Neural progenitor cell (in vitro differentiated cells): Measurements from ENCODE around the gene MGME1. TPM values are rescaled to one million over a fixed set of nuclear protein-coding genes. Genes with fewer than 3 reads are reported as not detected.

ENCODE experiments used
- DNase-seq: peaks from one replicate; pipeline ENCODE4 v3.0.0-alpha.2; 2016; ENCODE audit warnings: low spot score
- H2AFZ ChIP-seq: fragments of 200-600 bp; sonication (generic); replicated peaks from 2 replicates; pipeline ENCODE4 v1.6.1; 2016; ENCODE audit warnings: antibody characterized with exemption
- H3F3A ChIP-seq: fragments of 200-600 bp; sonication (generic); 2 replicates; pipeline ENCODE4 v1.6.1; 2016; ENCODE audit warnings: antibody characterized with exemption, low read depth
- H3K27ac ChIP-seq: fragments of 200-600 bp; sonication (generic); 2 replicates; pipeline ENCODE4 v1.5.1; 2016; ENCODE audit warnings: mild to moderate bottlenecking
- H3K27me3 ChIP-seq: fragments of 200-600 bp; sonication (generic); 2 replicates; pipeline ENCODE4 v1.6.1; 2016; ENCODE audit warnings: mild to moderate bottlenecking, moderate library complexity
- H3K36me3 ChIP-seq: fragments of 200-600 bp; sonication (generic); 2 replicates; pipeline ENCODE4 v1.5.1; 2016
- H3K4me1 ChIP-seq: fragments of 200-600 bp; sonication (generic); 2 replicates; pipeline ENCODE4 v1.6.1; 2016; ENCODE audit warnings: mixed run types
- H3K4me2 ChIP-seq: fragments of 200-600 bp; sonication (generic); 2 replicates; pipeline ENCODE4 v1.6.1; 2016
- H3K4me3 ChIP-seq: fragments of 200-600 bp; sonication (generic); 2 replicates; pipeline ENCODE4 v1.5.1; 2016
- H3K79me2 ChIP-seq: fragments of 200-600 bp; sonication (generic); 2 replicates; pipeline ENCODE4 v1.6.1; 2016; ENCODE audit warnings: low read depth
- H3K9ac ChIP-seq: fragments of 200-600 bp; sonication (generic); 2 replicates; pipeline ENCODE4 v1.6.1; 2016
- H3K9me3 ChIP-seq: fragments of 200-600 bp; sonication (generic); 2 replicates; pipeline ENCODE4 v1.5.1; 2016; ENCODE audit warnings: low read depth
- H4K20me1 ChIP-seq: fragments of 200-600 bp; sonication (generic); 2 replicates; pipeline ENCODE4 v1.6.1; 2016; ENCODE audit warnings: low read depth
- H3K27ac Mint-ChIP-seq: 3 replicates; pipeline ENCODE4 v1.8.0; 2021; ENCODE audit warnings: mixed read lengths
- H3K27me3 Mint-ChIP-seq: 2 replicates; pipeline ENCODE4 v1.8.0; 2022; ENCODE audit warnings: low read depth, mild to moderate bottlenecking, inconsistent platforms, moderate library complexity, mixed read lengths; ENCODE audit not compliant: insufficient read depth
- H3K36me3 Mint-ChIP-seq: 3 replicates; pipeline ENCODE4 v1.8.0; 2021; ENCODE audit warnings: mixed read lengths
- H3K4me1 Mint-ChIP-seq: 3 replicates; pipeline ENCODE4 v1.8.0; 2021; ENCODE audit warnings: mixed read lengths
- H3K4me3 Mint-ChIP-seq: 3 replicates; pipeline ENCODE4 v1.8.0; 2021; ENCODE audit warnings: mild to moderate bottlenecking, moderate library complexity, mixed read lengths
- H3K9me3 Mint-ChIP-seq: 3 replicates; pipeline ENCODE4 v1.8.0; 2020; ENCODE audit warnings: mixed read lengths
- EZH2 ChIP-seq: fragments of 200-600 bp; sonication (generic); IDR thresholded peaks from 2 replicates; pipeline ENCODE4 v1.6.1; 2017; ENCODE audit warnings: antibody characterized with exemption, mild to moderate bottlenecking, moderate library complexity
- EZH2phosphoT487 ChIP-seq: fragments of 200-600 bp; sonication (generic); IDR thresholded peaks from 2 replicates; pipeline ENCODE4 v1.6.1; 2017; ENCODE audit warnings: antibody characterized with exemption
- total RNA-seq: library from RNA; depleted of rRNA; stranded (reverse); fragments of >200 nt; gene quantifications from 2 replicates; pipeline ENCODE4 v1.2.3, GENCODE V29; 2015; ENCODE audit warnings: low replicate concordance
- TF ChIP-seq, protein P1 (sequence below): fragments of 200-600 bp; sonication (generic); IDR thresholded peaks from 2 replicates; pipeline ENCODE4 v1.5.1; 2017; ENCODE audit warnings: antibody characterized with exemption, mild to moderate bottlenecking

Gene MGME1
- total RNA-seq, 1 donor from 2014 or later, result 87.2 TPM

DNA sequence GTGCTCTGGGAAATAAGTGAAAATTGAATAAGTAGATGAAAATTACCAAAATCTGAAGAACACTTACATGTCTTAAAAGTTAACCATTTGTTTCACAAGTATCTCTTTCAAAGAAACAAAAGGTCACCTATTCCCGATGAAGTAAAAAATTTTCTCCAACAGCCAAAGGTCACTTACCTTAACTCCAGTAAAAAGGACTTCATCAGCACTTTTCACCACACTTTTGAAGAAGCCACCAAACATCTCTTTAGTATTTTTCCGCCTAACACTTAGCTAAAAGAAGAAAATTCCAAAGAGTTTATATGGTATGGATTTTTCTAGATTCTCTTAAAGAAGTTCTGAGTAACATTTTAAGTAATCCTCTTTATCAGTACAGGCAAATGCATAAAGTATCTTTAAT is 17.5 kb upstream of the MGME1 start:
- Histone ChIP-seq H3K4me2 (no peak overlapping the region), H4K20me1 (peaks cover 69% of the 10 kb centered on the region), H3K27me3 (no peaks in the 10 kb centered on the region), H3K4me1 (no peaks in the 10 kb centered on the region), H3K79me2 (peaks cover 99% of the 10 kb centered on the region), H3K9me3 (no peaks in the 10 kb centered on the region), H3K27ac (no peak overlapping the region), H3K36me3 (peaks cover 71% of the 10 kb centered on the region), H3F3A (peaks cover 33% of the 10 kb centered on the region), H2AFZ (no peak overlapping the region), H3K4me3 (no peak overlapping the region), H3K9ac (no peak overlapping the region)
- peaks cover 5% of the 10 kb centered on the region for H3K4me1 Mint-ChIP-seq
- no peak overlapping the region for H3K27ac Mint-ChIP-seq
- DNase-seq, result no peak
- no peaks in the 10 kb centered on the region for H3K9me3 Mint-ChIP-seq
- H3K27me3 Mint-ChIP-seq, result no peaks in the 10 kb centered on the region
- TF ChIP-seq EZH2phosphoT487 (no peak), EZH2 (no peak)
- TF ChIP-seq, protein P1, sequence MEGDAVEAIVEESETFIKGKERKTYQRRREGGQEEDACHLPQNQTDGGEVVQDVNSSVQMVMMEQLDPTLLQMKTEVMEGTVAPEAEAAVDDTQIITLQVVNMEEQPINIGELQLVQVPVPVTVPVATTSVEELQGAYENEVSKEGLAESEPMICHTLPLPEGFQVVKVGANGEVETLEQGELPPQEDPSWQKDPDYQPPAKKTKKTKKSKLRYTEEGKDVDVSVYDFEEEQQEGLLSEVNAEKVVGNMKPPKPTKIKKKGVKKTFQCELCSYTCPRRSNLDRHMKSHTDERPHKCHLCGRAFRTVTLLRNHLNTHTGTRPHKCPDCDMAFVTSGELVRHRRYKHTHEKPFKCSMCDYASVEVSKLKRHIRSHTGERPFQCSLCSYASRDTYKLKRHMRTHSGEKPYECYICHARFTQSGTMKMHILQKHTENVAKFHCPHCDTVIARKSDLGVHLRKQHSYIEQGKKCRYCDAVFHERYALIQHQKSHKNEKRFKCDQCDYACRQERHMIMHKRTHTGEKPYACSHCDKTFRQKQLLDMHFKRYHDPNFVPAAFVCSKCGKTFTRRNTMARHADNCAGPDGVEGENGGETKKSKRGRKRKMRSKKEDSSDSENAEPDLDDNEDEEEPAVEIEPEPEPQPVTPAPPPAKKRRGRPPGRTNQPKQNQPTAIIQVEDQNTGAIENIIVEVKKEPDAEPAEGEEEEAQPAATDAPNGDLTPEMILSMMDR, result no peak
- H3K36me3 Mint-ChIP-seq, result peaks cover 76% of the 10 kb centered on the region
- H3K4me3 Mint-ChIP-seq, result no peak overlapping the region

DNA sequence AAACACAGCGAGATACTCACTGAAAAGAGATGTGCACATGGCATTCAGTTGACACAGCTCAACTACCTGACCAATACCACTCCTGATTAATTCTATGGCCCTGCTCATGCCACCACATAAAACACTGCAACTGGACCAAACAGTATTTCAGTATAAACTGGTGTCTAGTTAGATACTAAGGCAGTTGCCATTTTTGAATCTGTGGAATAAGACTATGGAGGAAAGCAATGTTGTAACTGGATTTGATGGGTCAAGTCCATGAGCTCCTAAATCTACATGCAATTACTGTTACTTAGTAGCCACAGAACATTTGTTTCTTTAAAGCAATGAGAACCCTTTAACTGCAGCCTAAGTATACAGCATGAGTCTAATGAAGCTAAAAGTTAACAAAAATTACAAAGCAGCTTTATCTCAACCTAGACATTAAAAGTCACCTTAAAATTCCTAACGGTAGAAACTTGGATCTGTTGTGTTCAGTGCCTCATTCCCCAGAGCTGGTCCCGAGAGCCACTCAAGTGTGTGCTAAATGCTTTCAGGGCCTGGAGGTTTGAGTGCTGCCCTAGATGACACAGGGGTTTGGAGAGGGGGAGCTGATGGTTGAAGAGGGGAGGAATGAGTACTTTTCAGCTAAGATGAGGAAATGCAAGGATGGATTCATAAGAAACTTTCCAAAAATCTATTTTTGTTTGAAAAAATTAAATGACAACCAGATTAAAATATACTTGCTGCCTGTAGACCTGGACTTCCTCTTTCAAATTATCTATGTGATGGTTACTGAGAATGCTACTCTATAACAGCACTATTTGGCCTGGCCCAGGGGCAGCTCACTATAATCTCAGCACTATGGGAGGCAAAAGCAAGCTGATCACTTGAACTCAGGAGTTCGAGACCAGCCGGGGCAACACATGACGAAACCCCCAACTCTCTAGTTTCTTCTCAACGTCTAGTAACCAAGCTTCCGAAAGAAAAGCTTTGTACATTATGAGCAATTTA is 15.8 kb upstream of the MGME1 start:
- TF ChIP-seq EZH2phosphoT487, result no peak
- TF ChIP-seq, protein P1, result no peak
- TF ChIP-seq EZH2, result no peak
- H3K9ac ChIP-seq, result no peak overlapping the region
- peaks cover 70% of the 10 kb centered on the region for H3K36me3 Mint-ChIP-seq
- no peak overlapping the region for H3K4me3 ChIP-seq
- no peaks in the 10 kb centered on the region for H3K27me3 Mint-ChIP-seq
- no peak for DNase-seq
- H3K27ac Mint-ChIP-seq, result no peak overlapping the region
- H3K79me2 ChIP-seq, result peaks cover 99% of the 10 kb centered on the region
- peaks cover 5% of the 10 kb centered on the region for H3K4me1 Mint-ChIP-seq
- H4K20me1 ChIP-seq, result peaks cover 76% of the 10 kb centered on the region
- H3K27me3 ChIP-seq, result no peaks in the 10 kb centered on the region
- H3F3A ChIP-seq, result peaks cover 23% of the 10 kb centered on the region
- H3K9me3 ChIP-seq, result no peaks in the 10 kb centered on the region
- H3K27ac ChIP-seq, result no peak overlapping the region
- H3K36me3 ChIP-seq, result peaks cover 55% of the 10 kb centered on the region
- H2AFZ ChIP-seq, result no peak overlapping the region
- no peak overlapping the region for H3K4me2 ChIP-seq
- no peak overlapping the region for H3K4me3 Mint-ChIP-seq
- H3K9me3 Mint-ChIP-seq, result no peaks in the 10 kb centered on the region
- H3K4me1 ChIP-seq, result no peaks in the 10 kb centered on the region

DNA sequence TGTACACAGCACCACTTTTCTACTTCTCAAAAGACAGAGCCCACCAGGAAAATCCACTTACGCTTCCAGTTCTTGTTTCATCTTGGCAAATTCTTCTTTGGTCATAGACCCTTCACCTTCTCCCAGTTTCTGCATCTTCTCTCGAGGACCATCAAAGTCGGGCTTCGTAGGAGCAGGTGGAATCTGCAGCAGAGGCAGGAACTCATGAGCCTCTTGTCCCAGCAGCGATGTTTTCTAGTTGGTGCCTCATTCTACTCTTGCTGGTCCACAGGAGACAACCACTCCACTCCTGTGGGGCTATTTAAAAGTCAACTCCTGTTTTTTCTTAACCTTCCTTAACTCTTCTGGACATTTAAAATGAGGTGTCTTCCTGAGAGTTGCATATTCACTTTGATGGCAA is 14.9 kb upstream of the MGME1 start:
- TF ChIP-seq EZH2 (no peak), EZH2phosphoT487 (no peak)
- TF ChIP-seq, protein P1, result no peak
- Mint-ChIP-seq H3K27me3 (no peaks in the 10 kb centered on the region), H3K4me1 (peaks cover 8% of the 10 kb centered on the region), H3K9me3 (no peaks in the 10 kb centered on the region), H3K27ac (no peak overlapping the region), H3K4me3 (no peak overlapping the region), H3K36me3 (peaks cover 62% of the 10 kb centered on the region)
- Histone ChIP-seq H3K27ac (no peak overlapping the region), H3F3A (peaks cover 13% of the 10 kb centered on the region), H3K27me3 (no peaks in the 10 kb centered on the region), H3K79me2 (peaks cover 100% of the 10 kb centered on the region), H3K4me2 (no peak overlapping the region), H3K9me3 (no peaks in the 10 kb centered on the region), H3K4me1 (no peaks in the 10 kb centered on the region), H3K4me3 (no peak overlapping the region), H3K36me3 (peaks cover 47% of the 10 kb centered on the region), H3K9ac (no peak overlapping the region), H4K20me1 (peaks cover 85% of the 10 kb centered on the region), H2AFZ (no peak overlapping the region)
- DNase-seq, result no peak
